Measurements from ENCODE around the gene RAB29.

- TF ChIP-seq NFIC (IDR thresholded peaks at IDR 0.05) (no peak), EGR1 (IDR thresholded peaks at IDR 0.05) (no peak), MAX (IDR thresholded peaks at IDR 0.05) (no peak), RAD21 (IDR thresholded peaks at IDR 0.05; ENCODE audit: low read depth) (no peak), CEBPB (IDR thresholded peaks at IDR 0.05) (no peak), YY1 (IDR thresholded peaks at IDR 0.05; ENCODE audit: low read depth) (no peak)
Observed at GRCh38 chr1:205741681-205742080, 33.6 kb downstream of the RAB29 start.

Measured in Ishikawa (cell line).